SIG-M5 treated with dmso at 0.1 percent for 504 hours (cell line): ENCODE measurements around the gene TFAP2A.

Source experiments
- DNase-seq: peaks from one replicate; lab custom pipeline; 2025; ENCODE audit not compliant: unreplicated experiment; lab: John Stamatoyannopoulos, UW

Gene TFAP2A

GRCh38 chr6:10384091-10384609, 30.7 kb downstream of the TFAP2A start:
- no peak for DNase-seq

- no peak for DNase-seq
These were observed 31.4 kb downstream of the TFAP2A start for GRCh38 chr6:10383331-10384090.

DNA sequence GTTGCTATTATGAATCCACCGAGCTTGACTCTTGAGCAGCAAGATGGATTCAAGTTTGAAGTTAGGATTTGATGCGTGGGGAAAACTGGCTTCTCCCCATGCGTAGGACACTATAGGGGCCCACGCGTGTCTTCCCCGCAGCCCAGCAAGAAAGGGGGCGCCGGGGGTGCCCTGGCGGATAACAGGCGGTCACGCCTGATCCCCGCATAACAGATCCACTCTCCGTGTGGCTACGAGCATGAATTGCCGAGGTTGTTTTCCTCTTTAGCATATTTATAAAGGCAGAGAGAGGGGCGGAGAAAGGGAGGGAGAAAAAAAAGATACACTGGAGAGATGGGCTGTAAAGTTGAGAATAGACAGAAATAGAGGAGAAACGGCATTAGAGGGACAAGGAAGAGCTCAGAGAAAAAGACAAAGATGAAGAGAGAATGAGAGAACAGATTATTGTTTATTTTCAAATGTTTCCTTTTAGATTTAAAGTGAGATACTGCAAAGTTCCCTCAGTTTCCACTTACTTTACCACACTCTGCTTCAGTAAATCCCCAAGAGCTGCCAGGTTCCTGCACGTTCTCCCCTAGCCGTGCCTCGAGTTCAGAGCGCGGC, 32.0 kb downstream of the TFAP2A start:
- no peak for DNase-seq

DNA sequence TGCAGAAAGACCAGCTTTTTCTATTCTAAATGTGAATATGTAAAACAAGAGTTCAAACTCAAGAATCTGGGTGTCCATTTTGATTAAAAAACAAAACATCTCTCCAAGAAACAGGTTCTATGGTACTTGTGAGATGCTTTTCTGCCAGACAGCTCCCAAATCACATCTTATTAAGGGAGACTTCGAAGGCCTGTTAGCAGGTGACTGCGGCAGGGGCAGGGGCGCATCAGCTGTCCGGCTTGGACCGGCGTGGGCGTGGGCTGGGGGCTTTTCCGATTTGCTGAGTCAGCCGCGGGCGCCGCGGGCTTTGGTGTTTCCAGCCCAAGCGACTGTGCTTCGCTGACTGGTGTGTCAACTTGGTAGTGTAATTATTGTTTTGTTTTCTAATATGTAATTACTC, 32.6 kb downstream of the TFAP2A start:
- DNase-seq: no peak

GRCh38 chr6:10381830-10382208, 33.1 kb downstream of the TFAP2A start:
- no peak for DNase-seq

DNA sequence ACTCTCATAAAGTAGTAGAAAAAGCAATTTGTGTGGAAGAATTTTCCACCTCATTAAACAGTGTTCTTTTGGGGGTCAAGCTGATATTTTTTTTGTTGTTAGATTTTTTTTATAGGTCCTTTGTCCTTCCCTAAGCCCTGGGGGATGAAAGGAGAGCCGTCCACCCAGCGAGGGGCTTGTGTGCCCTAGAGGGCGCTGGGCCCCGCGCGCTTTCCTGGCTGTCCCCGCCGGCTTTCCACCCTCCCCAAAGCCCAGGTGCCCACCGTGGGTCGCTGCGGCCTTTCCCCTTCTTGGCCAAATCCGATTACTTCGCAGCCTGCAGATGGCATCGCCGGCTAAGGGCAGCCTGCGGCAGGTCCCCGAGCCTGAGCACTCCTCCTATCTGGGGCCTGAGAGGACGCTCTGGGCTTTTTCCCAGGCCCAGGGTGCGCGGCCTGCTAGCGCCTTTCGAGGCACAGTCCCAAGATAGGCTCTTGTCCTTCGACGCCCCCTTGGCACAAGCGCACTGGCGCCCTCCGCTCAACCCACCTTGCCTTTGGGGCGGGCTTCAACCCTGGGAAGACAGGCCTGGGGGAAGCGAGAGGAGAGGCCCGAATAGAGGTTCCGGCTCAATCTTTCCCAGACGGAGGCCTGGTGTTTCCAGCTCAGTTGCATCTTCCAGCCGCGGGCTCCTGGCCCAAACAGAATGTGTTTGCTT, 33.6 kb downstream of the TFAP2A start:
- DNase-seq: no peak

GRCh38 chr6:10375391-10375969, 39.4 kb downstream of the TFAP2A start:
- DNase-seq: no peak

DNA sequence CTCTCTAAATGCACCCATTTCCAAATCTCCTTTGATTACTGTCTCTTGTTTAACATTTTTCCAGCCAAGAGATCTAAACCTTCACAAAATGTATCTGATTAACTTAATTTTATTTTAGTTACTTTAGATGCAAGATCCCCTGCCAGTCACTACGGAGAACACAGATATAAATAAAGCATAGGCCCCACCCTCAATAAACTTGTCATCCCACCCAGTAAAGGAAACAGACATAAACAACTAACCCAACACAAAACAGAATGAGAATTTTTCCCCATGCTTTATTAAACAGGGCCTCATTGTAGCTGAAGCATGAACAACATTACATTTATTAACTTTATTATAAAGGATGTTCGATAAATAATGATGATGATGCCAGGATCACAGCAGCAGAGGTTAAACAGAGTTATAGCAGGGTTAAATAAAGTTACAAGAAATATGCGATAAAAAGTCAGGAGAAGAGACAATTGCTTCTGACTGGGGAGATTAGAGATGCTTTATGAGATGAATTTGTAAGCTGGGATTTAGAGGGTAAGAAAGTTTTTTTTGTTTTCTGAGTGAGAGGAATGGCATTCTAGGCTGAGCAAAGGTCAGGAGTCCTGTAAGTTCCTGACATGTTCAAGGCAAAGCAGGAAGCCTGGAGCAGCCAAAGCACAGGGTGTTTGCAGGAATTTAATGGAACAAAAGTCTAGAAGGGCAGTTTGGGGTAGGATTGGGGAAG, 41.1 kb downstream of the TFAP2A start:
- no peak for DNase-seq

DNA sequence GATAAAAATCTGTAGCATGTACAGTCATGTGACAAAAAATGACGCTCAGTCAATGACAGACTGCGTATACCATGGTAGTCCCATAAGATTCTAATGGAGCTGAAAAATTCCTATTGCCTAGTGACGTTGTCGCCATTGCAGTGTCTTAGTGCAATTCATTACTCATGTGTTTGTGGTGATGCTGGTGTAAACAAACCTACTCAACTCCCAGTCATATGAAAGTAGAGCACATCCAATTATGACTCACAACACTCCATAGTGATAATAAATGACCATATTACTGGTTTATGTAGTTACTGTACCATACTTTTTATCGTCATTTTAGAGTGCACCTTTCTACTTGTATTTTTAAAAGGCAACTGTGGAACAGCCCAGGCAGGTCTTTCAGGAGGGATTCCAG, 45.0 kb downstream of the TFAP2A start:
- DNase-seq: no peak

DNA sequence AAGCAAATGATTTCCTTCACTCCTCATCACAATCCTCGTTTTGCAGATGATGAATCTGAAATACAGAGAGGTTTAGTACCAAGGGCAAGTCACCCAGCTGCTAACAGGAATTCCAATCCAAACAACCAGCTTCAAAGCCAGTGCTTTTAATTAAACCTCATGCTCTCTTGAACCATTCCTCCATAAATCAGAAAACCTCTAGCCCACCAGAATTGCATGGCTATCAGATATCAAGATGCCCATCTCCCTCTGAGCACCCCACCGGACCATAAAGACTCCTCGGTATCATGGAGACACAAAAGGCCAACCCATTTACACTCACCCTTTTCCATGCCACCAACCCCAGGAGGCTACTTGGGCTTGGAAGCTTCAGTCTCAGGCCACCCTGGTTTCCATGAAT, 46.0 kb downstream of the TFAP2A start:
- no peak for DNase-seq

- no peak for DNase-seq
These were observed 51.0 kb downstream of the TFAP2A start for GRCh38 chr6:10363911-10364310.

DNA sequence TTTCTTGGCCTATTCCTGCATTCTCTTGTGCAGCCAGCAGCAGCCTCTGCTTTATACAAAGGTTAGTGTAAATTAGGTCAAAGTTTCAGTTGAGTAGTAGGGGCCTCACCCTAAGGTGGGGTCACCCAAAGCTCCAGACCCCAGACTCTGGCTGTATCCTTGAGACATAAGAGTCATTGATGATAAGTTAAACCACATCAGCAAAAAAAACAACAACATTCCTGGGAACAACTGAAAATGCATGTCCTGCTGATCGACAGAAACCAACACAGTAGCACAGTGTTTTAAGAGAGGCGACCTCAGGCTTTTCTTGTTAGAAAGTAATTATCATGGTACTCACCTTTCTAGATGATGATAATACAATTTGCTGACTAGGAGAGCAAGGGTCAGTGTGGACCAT, 52.6 kb downstream of the TFAP2A start:
- DNase-seq: no peak

GRCh38 chr6:10361428-10361827, 53.4 kb downstream of the TFAP2A start:
- DNase-seq: no peak

GRCh38 chr6:10359581-10359980, 55.3 kb downstream of the TFAP2A start:
- DNase-seq: no peak

- no peak for DNase-seq
These were observed 59.7 kb downstream of the TFAP2A start for GRCh38 chr6:10355115-10355702.

DNA sequence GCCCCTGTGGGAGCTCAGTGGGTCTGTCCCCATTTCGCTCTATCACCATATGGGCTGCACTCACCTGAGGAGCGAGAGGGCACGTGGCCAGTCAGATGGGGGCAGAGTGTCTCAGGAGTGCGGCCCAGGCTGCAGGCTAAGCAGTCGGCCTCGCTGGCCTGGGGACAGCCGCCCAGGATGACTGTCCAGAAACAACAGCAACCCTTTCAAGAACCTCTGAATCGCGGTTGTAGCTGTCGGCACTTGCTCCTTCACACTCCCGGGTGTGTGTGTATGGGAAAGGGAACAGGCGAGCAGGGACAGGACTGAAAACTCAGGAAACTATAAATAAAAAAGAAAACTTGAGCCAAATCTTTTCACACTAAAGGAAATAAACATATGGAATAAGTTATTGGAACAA, 63.1 kb downstream of the TFAP2A start:
- DNase-seq: no peak

GRCh38 chr6:10350720-10351119, 64.2 kb downstream of the TFAP2A start:
- DNase-seq: no peak

- DNase-seq: no peak
These were observed 67.1 kb downstream of the TFAP2A start for GRCh38 chr6:10347561-10348327.
